ENCODE data around the gene NBPF3. TPM values are rescaled to one million over a fixed set of nuclear protein-coding genes. Genes with fewer than 3 reads are reported as not detected.

The NBPF3 gene
- total RNA-seq, 4 donors from 2014 or later: 12.2 to 26.4 (median 15.3) TPM

DNA sequence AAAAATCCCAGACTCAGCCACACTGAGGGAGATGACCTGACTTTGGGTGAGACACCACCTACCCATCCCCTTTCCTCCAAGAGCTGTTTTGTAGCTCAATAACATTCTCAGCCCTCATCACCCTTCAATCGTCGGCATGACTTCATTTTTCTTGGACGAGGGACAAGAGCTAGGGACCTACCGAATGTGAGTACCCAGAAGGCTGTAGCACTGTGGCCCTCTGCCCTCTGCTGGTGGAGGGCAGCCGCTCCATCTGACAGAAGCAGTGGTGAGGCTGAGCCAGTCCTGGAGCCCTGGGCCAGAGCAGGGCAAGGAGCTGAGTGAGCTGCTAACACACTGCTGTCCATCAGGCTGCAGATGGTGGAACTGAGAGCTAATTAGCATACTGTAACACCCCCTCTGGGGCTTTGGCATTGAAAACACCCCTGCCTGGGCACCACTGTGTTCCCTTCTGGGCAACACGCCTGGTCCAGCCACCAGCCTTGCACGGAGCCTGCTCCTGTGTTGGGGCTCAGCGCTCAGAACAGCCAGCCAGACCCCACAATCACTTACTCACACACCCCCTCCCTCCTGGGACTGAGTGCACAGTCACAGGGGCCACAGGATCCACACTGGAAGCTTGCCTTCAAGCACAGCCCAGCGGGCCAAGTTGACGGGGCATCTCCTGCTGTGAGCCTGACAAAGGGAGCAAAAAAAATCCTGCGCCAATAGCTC is 51.0 kb downstream of the NBPF3 start:
- H3K27me3 ChIP-seq: peaks cover 0 to 7% of the 10 kb centered on the region in 2 donors
- no peaks in the 10 kb centered on the region for H3K36me3 ChIP-seq
- DNase-seq (ENCODE audit: low spot score in 2 of 2): no peak
- WGBS, 2 donors: 60 to 65% methylated on average over 10 to 11 of the region's 11 CpGs
- no peak for TF ChIP-seq EP300 (IDR thresholded peaks at IDR 0.05)
- TF ChIP-seq, protein P1, sequence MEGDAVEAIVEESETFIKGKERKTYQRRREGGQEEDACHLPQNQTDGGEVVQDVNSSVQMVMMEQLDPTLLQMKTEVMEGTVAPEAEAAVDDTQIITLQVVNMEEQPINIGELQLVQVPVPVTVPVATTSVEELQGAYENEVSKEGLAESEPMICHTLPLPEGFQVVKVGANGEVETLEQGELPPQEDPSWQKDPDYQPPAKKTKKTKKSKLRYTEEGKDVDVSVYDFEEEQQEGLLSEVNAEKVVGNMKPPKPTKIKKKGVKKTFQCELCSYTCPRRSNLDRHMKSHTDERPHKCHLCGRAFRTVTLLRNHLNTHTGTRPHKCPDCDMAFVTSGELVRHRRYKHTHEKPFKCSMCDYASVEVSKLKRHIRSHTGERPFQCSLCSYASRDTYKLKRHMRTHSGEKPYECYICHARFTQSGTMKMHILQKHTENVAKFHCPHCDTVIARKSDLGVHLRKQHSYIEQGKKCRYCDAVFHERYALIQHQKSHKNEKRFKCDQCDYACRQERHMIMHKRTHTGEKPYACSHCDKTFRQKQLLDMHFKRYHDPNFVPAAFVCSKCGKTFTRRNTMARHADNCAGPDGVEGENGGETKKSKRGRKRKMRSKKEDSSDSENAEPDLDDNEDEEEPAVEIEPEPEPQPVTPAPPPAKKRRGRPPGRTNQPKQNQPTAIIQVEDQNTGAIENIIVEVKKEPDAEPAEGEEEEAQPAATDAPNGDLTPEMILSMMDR (IDR thresholded peaks at IDR 0.05): peak in 4 of 5 experiments; percentile 12 to 23 (median 18)
- H3K4me1 ChIP-seq: peaks cover 0 to 9% (median 0%) of the 10 kb centered on the region in 4 donors
- H3K4me3 ChIP-seq: no peak overlapping the region
- no peaks in the 10 kb centered on the region for H3K9me3 ChIP-seq
- H3K27ac ChIP-seq: no peak overlapping the region

DNA sequence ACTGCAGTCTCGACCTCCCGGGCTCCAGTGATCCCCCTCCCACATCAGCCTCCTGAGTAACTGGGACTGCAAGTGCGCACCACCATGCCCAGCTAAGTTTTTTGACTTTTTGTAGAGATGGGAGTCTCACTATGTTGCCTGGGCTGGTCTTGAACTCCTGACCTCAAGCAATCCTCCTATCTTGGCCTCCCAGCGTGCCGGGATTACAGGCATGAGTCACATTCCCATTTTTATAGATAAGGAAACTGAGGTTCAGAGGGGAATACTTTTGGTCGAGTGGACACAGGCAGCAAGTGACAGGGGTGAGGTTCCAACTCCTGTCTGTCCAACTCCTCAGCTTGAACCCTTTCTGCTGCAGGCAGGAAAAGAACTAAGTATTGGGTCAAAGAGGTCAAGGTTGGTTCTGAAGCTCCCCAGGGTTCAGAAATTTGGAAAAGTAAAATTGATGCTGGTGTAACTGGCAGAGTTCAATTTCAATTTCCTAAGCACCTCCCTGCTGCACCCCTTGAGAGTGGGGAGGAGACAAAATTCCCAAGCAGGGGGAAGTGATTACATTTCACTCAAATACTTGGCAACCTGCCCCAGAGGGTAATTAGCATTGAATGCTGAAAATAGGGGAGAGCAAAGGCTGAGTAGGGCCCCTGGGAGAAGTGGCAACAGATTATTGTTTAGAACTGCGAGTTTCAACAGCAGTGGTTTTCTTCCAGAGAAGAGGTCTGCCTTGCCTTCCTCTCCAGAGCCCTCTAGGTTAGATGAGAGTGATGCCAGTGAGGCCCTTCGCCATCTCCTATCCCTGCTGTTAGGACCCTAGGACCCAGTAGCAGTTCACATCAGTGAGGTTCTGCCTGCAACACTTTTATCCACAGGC is 51.8 kb downstream of the NBPF3 start:
- no peak for DNase-seq (ENCODE audit: low spot score in 2 of 2)
- Histone ChIP-seq H3K27me3 (peaks cover 0 to 7% of the 10 kb centered on the region in 2 donors), H3K27ac (no peak overlapping the region), H3K4me1 (peaks cover 0 to 9% (median 0%) of the 10 kb centered on the region in 4 donors), H3K36me3 (no peaks in the 10 kb centered on the region), H3K4me3 (no peak overlapping the region), H3K9me3 (no peaks in the 10 kb centered on the region)
- no peak for TF ChIP-seq EP300 (IDR thresholded peaks at IDR 0.05)
- TF ChIP-seq, protein P1 (IDR thresholded peaks at IDR 0.05): no peak
- no peak for TF ChIP-seq POLR2A (IDR thresholded peaks at IDR 0.05)
- WGBS, 2 donors: 58 to 63% methylated on average over 8 of the region's 8 CpGs

DNA sequence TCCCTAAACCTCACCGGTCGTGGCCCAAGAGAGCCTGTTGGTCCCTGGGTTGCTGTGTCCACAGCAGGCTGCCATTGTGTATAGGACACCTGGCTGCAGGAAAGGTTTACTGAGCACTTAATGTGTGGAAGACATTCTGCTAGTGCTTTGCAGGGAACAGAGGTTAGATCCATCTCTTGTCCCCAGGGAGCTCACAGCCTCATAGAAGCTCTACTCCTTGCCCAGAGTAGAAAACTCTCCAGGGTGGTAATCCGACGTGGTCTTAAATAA is 52.4 kb downstream of the NBPF3 start:
- no peaks in the 10 kb centered on the region for H3K36me3 ChIP-seq
- H3K4me3 ChIP-seq: no peak overlapping the region
- H3K27me3 ChIP-seq: peaks cover 0 to 7% of the 10 kb centered on the region in 2 donors
- no peak for DNase-seq (ENCODE audit: low spot score in 2 of 2)
- WGBS, 2 donors: 45 to 47% methylated on average over 4 of the region's 4 CpGs
- TF ChIP-seq, protein P1 (IDR thresholded peaks at IDR 0.05): no peak
- TF ChIP-seq POLR2A (IDR thresholded peaks at IDR 0.05): no peak
- no peak for TF ChIP-seq EP300 (IDR thresholded peaks at IDR 0.05)
- H3K27ac ChIP-seq: no peak overlapping the region
- H3K9me3 ChIP-seq: no peaks in the 10 kb centered on the region
- H3K4me1 ChIP-seq: peaks cover 0 to 9% (median 0%) of the 10 kb centered on the region in 4 donors

DNA sequence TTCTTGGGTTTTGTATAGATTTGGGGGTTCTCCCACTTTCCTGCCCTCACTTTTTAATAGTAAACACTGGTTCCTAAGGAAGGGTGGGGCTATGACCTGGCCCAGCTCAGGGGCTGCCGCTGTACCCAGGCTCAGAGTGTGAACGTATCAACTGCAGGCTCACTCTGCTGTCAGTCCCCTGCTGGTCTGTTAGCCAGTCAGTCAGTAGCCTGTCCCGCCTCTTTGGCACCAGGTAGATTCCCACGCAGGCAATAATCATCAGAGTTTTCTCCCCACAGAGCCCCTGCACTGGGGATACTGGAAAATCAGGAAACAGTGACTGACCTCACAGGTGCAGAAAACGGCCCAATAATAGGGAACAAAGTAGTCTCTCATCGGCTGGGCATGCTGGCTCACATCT is 54.3 kb downstream of the NBPF3 start:
- no peak for DNase-seq (ENCODE audit: low spot score in 2 of 2)
- 70 to 72% methylated on average over 6 of the region's 6 CpGs for WGBS, 2 donors
- H3K36me3 ChIP-seq: no peaks in the 10 kb centered on the region

More for the DNA sequence above, 54.3 kb downstream of the NBPF3 start:
- Histone ChIP-seq H3K4me1 (peaks cover 0 to 9% (median 0%) of the 10 kb centered on the region in 4 donors), H3K27ac (no peak overlapping the region), H3K9me3 (no peaks in the 10 kb centered on the region), H3K4me3 (no peak overlapping the region), H3K27me3 (no peaks in the 10 kb centered on the region)
- no peak for TF ChIP-seq EP300 (IDR thresholded peaks at IDR 0.05)
- no peak for TF ChIP-seq POLR2A (IDR thresholded peaks at IDR 0.05)
- TF ChIP-seq, protein P1 (IDR thresholded peaks at IDR 0.05): no peak
